GM19025 (cell line): ENCODE data around the gene ULBP3.
"Not testable (repeated sequence)": the region's sequence is repeated elsewhere in the genome, so short reads cannot be mapped to it uniquely, and the experiment has no call there.

Source experiments
- ATAC-seq: cut with Tn5 transposase; IDR thresholded peaks from one replicate; pipeline ENCODE4 v1.9.1; 2021; ENCODE audit warnings: mild to moderate bottlenecking, low read depth, moderate library complexity; ENCODE audit not compliant: unreplicated experiment

The ULBP3 gene

GRCh38 chr6:150078788-150079187 lies 9.9 kb upstream of the ULBP3 start:
- ATAC-seq, result no peak

- ATAC-seq, result no peak
Observed at GRCh38 chr6:150076196-150076893, 7.4 kb upstream of the ULBP3 start.

- no peak for ATAC-seq
Observed at GRCh38 chr6:150075034-150075421, 6.1 kb upstream of the ULBP3 start.

GRCh38 chr6:150074396-150075033 lies 5.6 kb upstream of the ULBP3 start:
- ATAC-seq, result not testable (repeated sequence)

GRCh38 chr6:150072201-150072600 lies 3.3 kb upstream of the ULBP3 start:
- no peak for ATAC-seq

GRCh38 chr6:150070236-150070818 lies 1.4 kb upstream of the ULBP3 start:
- ATAC-seq, result no peak

- ATAC-seq, result no peak
Observed at GRCh38 chr6:150069706-150070105, 785 bp upstream of the ULBP3 start.

GRCh38 chr6:150068151-150068550 lies 770 bp downstream of the ULBP3 start:
- ATAC-seq, result no peak

- ATAC-seq, result no peak
Observed at GRCh38 chr6:150065083-150065482, 3.8 kb downstream of the ULBP3 start.

GRCh38 chr6:150063640-150064039 lies 5.3 kb downstream of the ULBP3 start:
- ATAC-seq, result no peak

GRCh38 chr6:150059973-150060372 lies 8.9 kb downstream of the ULBP3 start:
- not testable (repeated sequence) for ATAC-seq

- no peak for ATAC-seq
Observed at GRCh38 chr6:150058986-150059385, 9.9 kb downstream of the ULBP3 start.

GRCh38 chr6:150058231-150058792 lies 10.6 kb downstream of the ULBP3 start:
- ATAC-seq, result no peak

GRCh38 chr6:150057501-150057951 lies 11.4 kb downstream of the ULBP3 start:
- ATAC-seq, result no peak

- no peak for ATAC-seq
Observed at GRCh38 chr6:150056916-150057315, 12.0 kb downstream of the ULBP3 start.

- ATAC-seq, result no peak
Observed at GRCh38 chr6:150056156-150056555, 12.8 kb downstream of the ULBP3 start.

GRCh38 chr6:150055131-150055530 lies 13.8 kb downstream of the ULBP3 start:
- no peak for ATAC-seq

- no peak for ATAC-seq
Observed at GRCh38 chr6:150053450-150053849, 15.5 kb downstream of the ULBP3 start.

GRCh38 chr6:150050846-150051245 lies 18.1 kb downstream of the ULBP3 start:
- ATAC-seq, result no peak

- ATAC-seq, result no peak
Observed at GRCh38 chr6:150048099-150048498, 20.8 kb downstream of the ULBP3 start.

GRCh38 chr6:150046943-150047342 lies 22.0 kb downstream of the ULBP3 start:
- no peak for ATAC-seq
